Stimulated activated CD4-positive, alpha-beta T cell treated with anti-CD3 and anti-CD28 coated beads, TNF-alpha, amount 100 ng/mL, for 1 hour (primary cell): ENCODE data around the gene FAM135A.
"Not testable (repeated sequence)": the region's sequence is repeated elsewhere in the genome, so short reads cannot be mapped to it uniquely, and the experiment has no call there.

Experiments
- DNase-seq, 3 donors: peaks; one replicate each; pipeline ENCODE4 v3.0.0-alpha.2; 2020; ENCODE audit warnings: low read depth in 3 of 3, low spot score in 1 of 3

Gene FAM135A

GRCh38 chr6:70609181-70609580 lies 195.9 kb downstream of the FAM135A start:
- DNase-seq = not testable (repeated sequence)
